Measurements from ENCODE around the gene MCHR2.
"Not testable (repeated sequence)": the region's sequence is repeated elsewhere in the genome, so short reads cannot be mapped to it uniquely, and the experiment has no call there.

MCHR2 gene, protein sequence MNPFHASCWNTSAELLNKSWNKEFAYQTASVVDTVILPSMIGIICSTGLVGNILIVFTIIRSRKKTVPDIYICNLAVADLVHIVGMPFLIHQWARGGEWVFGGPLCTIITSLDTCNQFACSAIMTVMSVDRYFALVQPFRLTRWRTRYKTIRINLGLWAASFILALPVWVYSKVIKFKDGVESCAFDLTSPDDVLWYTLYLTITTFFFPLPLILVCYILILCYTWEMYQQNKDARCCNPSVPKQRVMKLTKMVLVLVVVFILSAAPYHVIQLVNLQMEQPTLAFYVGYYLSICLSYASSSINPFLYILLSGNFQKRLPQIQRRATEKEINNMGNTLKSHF

GRCh38 chr6:99993533-99994251 is at the start of gene MCHR2:
Gene MCHR2, minus strand, starts transcription at chr6:99994223. Its CDS starts 38,076 bp downstream, at chr6:99956147.
- no peak within 1 kb of the TSS for H3K4me3 ChIP-seq (ENCODE audit: low read depth, low read length)
- TF ChIP-seq, protein P1, sequence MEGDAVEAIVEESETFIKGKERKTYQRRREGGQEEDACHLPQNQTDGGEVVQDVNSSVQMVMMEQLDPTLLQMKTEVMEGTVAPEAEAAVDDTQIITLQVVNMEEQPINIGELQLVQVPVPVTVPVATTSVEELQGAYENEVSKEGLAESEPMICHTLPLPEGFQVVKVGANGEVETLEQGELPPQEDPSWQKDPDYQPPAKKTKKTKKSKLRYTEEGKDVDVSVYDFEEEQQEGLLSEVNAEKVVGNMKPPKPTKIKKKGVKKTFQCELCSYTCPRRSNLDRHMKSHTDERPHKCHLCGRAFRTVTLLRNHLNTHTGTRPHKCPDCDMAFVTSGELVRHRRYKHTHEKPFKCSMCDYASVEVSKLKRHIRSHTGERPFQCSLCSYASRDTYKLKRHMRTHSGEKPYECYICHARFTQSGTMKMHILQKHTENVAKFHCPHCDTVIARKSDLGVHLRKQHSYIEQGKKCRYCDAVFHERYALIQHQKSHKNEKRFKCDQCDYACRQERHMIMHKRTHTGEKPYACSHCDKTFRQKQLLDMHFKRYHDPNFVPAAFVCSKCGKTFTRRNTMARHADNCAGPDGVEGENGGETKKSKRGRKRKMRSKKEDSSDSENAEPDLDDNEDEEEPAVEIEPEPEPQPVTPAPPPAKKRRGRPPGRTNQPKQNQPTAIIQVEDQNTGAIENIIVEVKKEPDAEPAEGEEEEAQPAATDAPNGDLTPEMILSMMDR (IDR thresholded peaks at IDR 0.05; ENCODE audit: low read depth, low read length) = no peak
- no peaks in the 10 kb centered on the region for H3K27me3 ChIP-seq (ENCODE audit: insufficient read depth, low read depth, severe bottlenecking)
- H3K9me3 ChIP-seq (ENCODE audit: severe bottlenecking) = no peaks in the 10 kb centered on the region
- no peaks in the 10 kb centered on the region for H3K36me3 ChIP-seq
- no peak within 1 kb of the TSS for H3K27ac ChIP-seq
- DNase-seq = no peak

DNA sequence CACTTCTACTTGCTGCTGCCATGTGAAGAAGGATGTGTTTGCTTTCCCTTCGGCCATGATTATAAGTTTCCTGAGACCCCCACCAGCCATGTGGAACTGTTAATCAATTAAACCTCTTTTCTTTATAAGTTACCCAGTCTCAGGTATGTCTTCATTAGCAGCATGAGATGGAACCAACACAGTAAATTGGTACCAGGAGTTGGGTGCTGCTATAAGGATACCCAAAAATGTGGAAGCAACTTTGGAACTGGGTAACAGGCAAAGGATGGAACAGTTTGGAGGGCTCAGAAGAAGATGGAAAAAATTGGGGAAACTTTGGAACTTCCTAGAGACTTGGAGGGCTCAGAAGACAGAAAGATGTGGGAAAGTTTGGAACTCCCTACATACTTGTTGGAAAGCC is 44.5 kb upstream of the MCHR2 start:
- DNase-seq; H3K27me3 ChIP-seq (ENCODE audit: insufficient read depth, low read depth, severe bottlenecking); H3K4me3 ChIP-seq (ENCODE audit: low read depth, low read length); H3K9me3 ChIP-seq (ENCODE audit: severe bottlenecking); H3K36me3 ChIP-seq; H3K27ac ChIP-seq: not testable (repeated sequence)

DNA sequence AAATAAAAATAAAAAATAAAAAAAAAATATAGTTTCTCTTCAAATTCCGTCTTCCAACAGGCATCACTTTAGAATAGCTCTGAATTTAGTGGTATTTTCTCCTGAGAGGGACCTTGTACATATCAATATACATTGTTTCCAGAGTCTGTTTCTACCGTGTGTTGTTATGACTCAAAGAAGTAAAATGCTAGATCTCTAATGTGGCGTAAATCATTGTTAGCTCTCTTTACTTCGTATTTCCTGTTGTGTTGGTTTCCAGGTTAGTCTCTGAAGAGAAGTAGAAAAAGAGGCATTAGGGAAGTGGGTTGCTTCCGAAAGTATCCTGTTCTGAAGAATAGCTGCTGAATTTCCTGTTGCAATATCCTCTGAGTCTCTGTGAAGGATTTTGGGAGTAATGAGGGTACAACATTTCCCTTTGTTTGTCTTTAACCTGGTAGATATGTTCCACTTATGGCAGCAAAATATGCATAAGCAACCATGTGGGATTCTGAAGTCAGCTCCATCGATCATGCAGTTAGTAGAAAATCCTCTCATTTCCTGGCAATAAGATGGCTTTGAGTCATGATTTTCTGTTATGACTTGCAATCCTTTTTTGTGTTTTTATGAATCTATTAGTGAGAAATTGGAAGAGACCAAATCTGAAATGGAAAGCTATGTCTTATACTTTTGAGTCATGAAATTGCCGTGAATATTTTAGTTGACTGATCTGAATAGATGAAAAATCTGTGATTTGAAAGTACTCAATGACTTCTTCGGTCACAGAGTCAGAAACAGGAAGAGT is 42.0 kb upstream of the MCHR2 start:
- TF ChIP-seq, protein P1 (IDR thresholded peaks at IDR 0.05; ENCODE audit: low read depth, low read length) = no peak
- DNase-seq = no peak
- Histone ChIP-seq H3K27me3 (ENCODE audit: insufficient read depth, low read depth, severe bottlenecking) (no peaks in the 10 kb centered on the region), H3K36me3 (no peaks in the 10 kb centered on the region), H3K9me3 (ENCODE audit: severe bottlenecking) (peaks cover 2% of the 10 kb centered on the region), H3K4me3 (ENCODE audit: low read depth, low read length) (no peak overlapping the region), H3K27ac (no peak overlapping the region)

- H3K27ac ChIP-seq = no peak overlapping the region
- no peaks in the 10 kb centered on the region for H3K9me3 ChIP-seq (ENCODE audit: severe bottlenecking)
- no peaks in the 10 kb centered on the region for H3K36me3 ChIP-seq
- H3K27me3 ChIP-seq (ENCODE audit: insufficient read depth, low read depth, severe bottlenecking) = no peaks in the 10 kb centered on the region
- no peak for DNase-seq
- TF ChIP-seq, protein P1 (IDR thresholded peaks at IDR 0.05; ENCODE audit: low read depth, low read length) = no peak
- H3K4me3 ChIP-seq (ENCODE audit: low read depth, low read length) = no peak overlapping the region
These were observed 29.8 kb upstream of the MCHR2 start for GRCh38 chr6:100023798-100024197.

DNA sequence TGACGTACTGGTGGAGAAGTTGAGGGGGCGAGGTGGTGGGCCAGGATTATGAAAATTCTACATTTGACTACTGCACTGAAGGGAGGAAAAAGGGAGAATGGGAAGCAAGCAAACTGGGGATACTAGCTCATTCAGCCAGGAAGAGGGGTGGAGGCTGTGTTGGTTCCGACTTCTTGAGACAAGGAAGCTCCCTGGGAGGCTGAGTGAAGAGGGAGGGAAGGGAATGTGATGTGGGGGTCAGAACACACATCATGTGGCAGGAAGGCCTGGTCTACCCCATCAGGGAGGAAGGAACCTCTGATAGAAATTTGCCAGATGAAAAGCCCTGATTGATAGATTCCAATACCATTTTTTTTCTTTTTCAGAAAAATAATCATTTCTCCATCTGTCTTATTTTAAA is 28.8 kb upstream of the MCHR2 start:
- H3K27me3 ChIP-seq (ENCODE audit: insufficient read depth, low read depth, severe bottlenecking) = no peaks in the 10 kb centered on the region
- no peaks in the 10 kb centered on the region for H3K9me3 ChIP-seq (ENCODE audit: severe bottlenecking)
- TF ChIP-seq, protein P1 (IDR thresholded peaks at IDR 0.05; ENCODE audit: low read depth, low read length) = no peak
- H3K27ac ChIP-seq = no peak overlapping the region
- no peak for DNase-seq
- H3K36me3 ChIP-seq = no peaks in the 10 kb centered on the region
- no peak overlapping the region for H3K4me3 ChIP-seq (ENCODE audit: low read depth, low read length)

GRCh38 chr6:100008857-100009256 is 14.8 kb upstream of the MCHR2 start:
- DNase-seq = no peak
- Histone ChIP-seq H3K4me3 (ENCODE audit: low read depth, low read length) (no peak overlapping the region), H3K27ac (no peak overlapping the region), H3K9me3 (ENCODE audit: severe bottlenecking) (no peaks in the 10 kb centered on the region), H3K36me3 (no peaks in the 10 kb centered on the region), H3K27me3 (ENCODE audit: insufficient read depth, low read depth, severe bottlenecking) (no peaks in the 10 kb centered on the region)
- TF ChIP-seq, protein P1 (IDR thresholded peaks at IDR 0.05; ENCODE audit: low read depth, low read length) = no peak

Measured in WERI-Rb-1 (cell line).